Osteocyte (in vitro differentiated cells): ENCODE measurements around the gene LIMS1. TPM values are rescaled to one million over a fixed set of nuclear protein-coding genes. Genes with fewer than 3 reads are reported as not detected.
"Not testable (repeated sequence)": the region's sequence is repeated elsewhere in the genome, so short reads cannot be mapped to it uniquely, and the experiment has no call there.

Experiments used
- DNase-seq: peaks from one replicate; pipeline ENCODE4 v3.0.0; 2021; ENCODE audit warnings: mixed read lengths; ENCODE audit not compliant: unreplicated experiment; ENCODE audit errors: extremely low spot score
- H3K27ac Mint-ChIP-seq: one replicate; pipeline ENCODE4 v1.8.0; 2021; ENCODE audit warnings: mild to moderate bottlenecking, mixed read lengths; ENCODE audit not compliant: unreplicated experiment
- H3K27me3 Mint-ChIP-seq: one replicate; pipeline ENCODE4 v1.8.0; 2021; ENCODE audit warnings: mixed read lengths; ENCODE audit not compliant: unreplicated experiment
- H3K36me3 Mint-ChIP-seq: one replicate; pipeline ENCODE4 v1.8.0; 2021; ENCODE audit warnings: mixed read lengths; ENCODE audit not compliant: unreplicated experiment
- H3K4me1 Mint-ChIP-seq: one replicate; pipeline ENCODE4 v1.8.0; 2021; ENCODE audit warnings: mixed read lengths; ENCODE audit not compliant: unreplicated experiment
- H3K4me3 Mint-ChIP-seq: one replicate; pipeline ENCODE4 v1.8.0; 2021; ENCODE audit warnings: mild to moderate bottlenecking, moderate library complexity, mixed read lengths; ENCODE audit not compliant: unreplicated experiment
- H3K9me3 Mint-ChIP-seq: one replicate; pipeline ENCODE4 v1.8.0; 2021; ENCODE audit warnings: mixed read lengths; ENCODE audit not compliant: unreplicated experiment
- total RNA-seq: library from RNA; stranded (reverse); gene quantifications from 2 replicates; pipeline ENCODE4 v1.2.1, GENCODE V29; 2021

Gene LIMS1
- total RNA-seq, 1 donor from 2014 or later = 74.4 TPM

GRCh38 chr2:108667140-108667539, 132.9 kb downstream of the LIMS1 start:
- not testable (repeated sequence) for H3K27me3 Mint-ChIP-seq, H3K9me3 Mint-ChIP-seq, H3K4me1 Mint-ChIP-seq, H3K27ac Mint-ChIP-seq, DNase-seq, H3K4me3 Mint-ChIP-seq, H3K36me3 Mint-ChIP-seq

- not testable (repeated sequence) for H3K9me3 Mint-ChIP-seq, H3K27me3 Mint-ChIP-seq, DNase-seq, H3K36me3 Mint-ChIP-seq, H3K4me3 Mint-ChIP-seq, H3K27ac Mint-ChIP-seq, H3K4me1 Mint-ChIP-seq
Measured at GRCh38 chr2:108670282-108670681, 136.0 kb downstream of the LIMS1 start.

- H3K4me3 Mint-ChIP-seq, DNase-seq, H3K27me3 Mint-ChIP-seq, H3K4me1 Mint-ChIP-seq, H3K9me3 Mint-ChIP-seq, H3K36me3 Mint-ChIP-seq, H3K27ac Mint-ChIP-seq: not testable (repeated sequence)
Measured at GRCh38 chr2:108672200-108672805, 138.0 kb downstream of the LIMS1 start.

GRCh38 chr2:108676522-108676921, 142.3 kb downstream of the LIMS1 start:
- not testable (repeated sequence) for H3K27me3 Mint-ChIP-seq, H3K4me3 Mint-ChIP-seq, H3K27ac Mint-ChIP-seq, DNase-seq, H3K9me3 Mint-ChIP-seq
- Mint-ChIP-seq H3K4me1 (peaks cover 22% of the 10 kb centered on the region), H3K36me3 (peaks cover 14% of the 10 kb centered on the region)

GRCh38 chr2:108677239-108677744, 143.0 kb downstream of the LIMS1 start:
- peak overlapping the region; percentile 34 for H3K27ac Mint-ChIP-seq
- not testable (repeated sequence) for H3K27me3 Mint-ChIP-seq, DNase-seq, H3K9me3 Mint-ChIP-seq, H3K4me3 Mint-ChIP-seq
- H3K36me3 Mint-ChIP-seq = peaks cover 15% of the 10 kb centered on the region
- H3K4me1 Mint-ChIP-seq = peaks cover 22% of the 10 kb centered on the region

- H3K36me3 Mint-ChIP-seq = peaks cover 13% of the 10 kb centered on the region
- H3K27me3 Mint-ChIP-seq, H3K4me3 Mint-ChIP-seq, DNase-seq, H3K9me3 Mint-ChIP-seq: not testable (repeated sequence)
- H3K27ac Mint-ChIP-seq = peak overlapping the region; percentile 76
- H3K4me1 Mint-ChIP-seq = peaks cover 22% of the 10 kb centered on the region
Measured at GRCh38 chr2:108678198-108678651, 144.0 kb downstream of the LIMS1 start.

- H3K9me3 Mint-ChIP-seq = not testable (repeated sequence)
- peaks cover 22% of the 10 kb centered on the region for H3K4me1 Mint-ChIP-seq
Measured at GRCh38 chr2:108680805-108681204, 146.5 kb downstream of the LIMS1 start.

GRCh38 chr2:108688818-108689756, 154.8 kb downstream of the LIMS1 start:
- DNase-seq, H3K27me3 Mint-ChIP-seq, H3K27ac Mint-ChIP-seq, H3K36me3 Mint-ChIP-seq, H3K4me1 Mint-ChIP-seq, H3K4me3 Mint-ChIP-seq, H3K9me3 Mint-ChIP-seq: not testable (repeated sequence)

More at GRCh38 chr2:108680805-108681204, 146.5 kb downstream of the LIMS1 start:
- DNase-seq, H3K4me3 Mint-ChIP-seq, H3K27ac Mint-ChIP-seq, H3K27me3 Mint-ChIP-seq: not testable (repeated sequence)
- H3K36me3 Mint-ChIP-seq = peaks cover 18% of the 10 kb centered on the region
